SKM-1 treated with dmso at 0.1 percent for 144 hours (cell line): Measurements from ENCODE around the gene IFT27.
A peak's percentile ranks its signal among the peaks of the same experiment; 100 is the strongest.

Source experiments
- DNase-seq: peaks from one replicate; lab custom pipeline; 2025; ENCODE audit not compliant: unreplicated experiment; lab: John Stamatoyannopoulos, UW

The IFT27 gene

GRCh38 chr22:36797374-36797773, 21.5 kb upstream of the IFT27 start:
- DNase-seq = no peak

GRCh38 chr22:36796552-36797175, 20.7 kb upstream of the IFT27 start:
- DNase-seq = no peak

GRCh38 chr22:36795633-36796032, 19.7 kb upstream of the IFT27 start:
- DNase-seq = no peak

GRCh38 chr22:36790648-36791047, 14.7 kb upstream of the IFT27 start:
- no peak for DNase-seq

GRCh38 chr22:36787204-36787988, 11.5 kb upstream of the IFT27 start:
- no peak for DNase-seq

GRCh38 chr22:36783743-36784142, 7.8 kb upstream of the IFT27 start:
- no peak for DNase-seq

GRCh38 chr22:36781656-36782627, 6.0 kb upstream of the IFT27 start:
- DNase-seq = peak; percentile 70

GRCh38 chr22:36778020-36778419, 2.1 kb upstream of the IFT27 start:
- no peak for DNase-seq

GRCh38 chr22:36776722-36777121, 803 bp upstream of the IFT27 start:
- no peak for DNase-seq

- DNase-seq = no peak
Observed at GRCh38 chr22:36775586-36775963, 344 bp downstream of the IFT27 start.

- peak; percentile 50 for DNase-seq
Observed at GRCh38 chr22:36773935-36774334, 2.0 kb downstream of the IFT27 start.

- no peak for DNase-seq
Observed at GRCh38 chr22:36772451-36772850, 3.5 kb downstream of the IFT27 start.

GRCh38 chr22:36771356-36772063, 4.4 kb downstream of the IFT27 start:
- no peak for DNase-seq

- no peak for DNase-seq
Observed at GRCh38 chr22:36770513-36771231, 5.2 kb downstream of the IFT27 start.

GRCh38 chr22:36769541-36770512, 6.1 kb downstream of the IFT27 start:
- DNase-seq = no peak

- DNase-seq = no peak
Observed at GRCh38 chr22:36768616-36769015, 7.3 kb downstream of the IFT27 start.

GRCh38 chr22:36768141-36768540, 7.8 kb downstream of the IFT27 start:
- DNase-seq = no peak

GRCh38 chr22:36767035-36767775, 8.7 kb downstream of the IFT27 start:
- DNase-seq = no peak
